Middle frontal gyrus (tissue), 1 donor: ENCODE results near the gene CAST.

Experiments used
- DNase-seq: peaks from one replicate; pipeline ENCODE4 v3.0.0-alpha.2; 2015; ENCODE audit warnings: low spot score; ENCODE audit errors: extremely low spot score

CAST gene

DNA sequence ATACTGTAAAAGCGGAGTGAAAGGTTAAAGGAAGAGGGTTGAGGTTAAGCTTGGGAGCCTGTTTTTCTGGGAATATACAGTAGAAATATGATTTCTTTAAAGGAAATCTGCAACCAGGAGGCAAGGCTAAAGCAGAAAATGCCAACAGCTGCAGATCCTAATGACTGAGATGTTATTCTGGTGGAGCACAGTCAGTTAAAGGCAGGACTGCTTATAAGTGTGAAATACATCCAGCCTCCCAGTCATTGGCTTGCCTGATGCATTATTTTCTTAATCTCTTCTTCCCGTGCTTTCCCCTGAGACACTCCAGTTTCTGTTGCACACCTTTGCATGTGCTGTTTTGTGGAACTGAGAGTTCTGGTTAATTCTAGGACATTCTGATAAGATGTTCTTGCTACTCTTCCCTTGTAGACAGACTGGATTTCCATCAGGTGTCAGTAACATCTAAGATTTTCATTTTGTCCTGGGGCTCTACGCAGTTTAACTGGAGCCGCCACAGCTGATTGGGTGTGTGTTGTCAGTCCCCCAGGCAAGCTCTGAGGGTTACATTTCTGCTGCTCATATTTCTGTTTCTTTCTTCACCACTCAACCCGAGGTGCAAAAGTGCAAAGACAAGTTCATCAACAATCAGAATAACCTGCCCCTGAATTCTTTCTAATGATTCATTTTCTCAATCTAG, 44.4 kb downstream of the CAST start:
- DNase-seq: no peak

DNA sequence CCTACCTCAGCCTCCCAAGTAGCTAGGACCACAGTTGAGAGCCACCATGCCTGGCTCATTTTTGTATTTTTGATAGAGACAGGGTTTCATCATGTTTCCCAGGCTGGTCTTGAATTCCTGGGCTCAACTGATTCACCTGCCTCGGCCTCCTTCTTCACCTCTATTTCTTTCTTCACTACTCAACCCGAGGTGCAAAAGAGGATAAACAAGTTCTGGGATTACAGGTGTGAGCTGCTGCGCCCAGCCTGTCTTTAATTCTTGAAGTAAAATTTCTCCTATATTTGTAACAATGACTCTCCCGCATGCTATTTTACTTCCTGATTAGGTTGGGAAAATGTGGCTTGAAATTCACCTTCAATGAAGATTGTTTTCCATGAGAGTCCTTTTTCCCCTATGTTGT, 46.4 kb downstream of the CAST start:
- no peak for DNase-seq

DNA sequence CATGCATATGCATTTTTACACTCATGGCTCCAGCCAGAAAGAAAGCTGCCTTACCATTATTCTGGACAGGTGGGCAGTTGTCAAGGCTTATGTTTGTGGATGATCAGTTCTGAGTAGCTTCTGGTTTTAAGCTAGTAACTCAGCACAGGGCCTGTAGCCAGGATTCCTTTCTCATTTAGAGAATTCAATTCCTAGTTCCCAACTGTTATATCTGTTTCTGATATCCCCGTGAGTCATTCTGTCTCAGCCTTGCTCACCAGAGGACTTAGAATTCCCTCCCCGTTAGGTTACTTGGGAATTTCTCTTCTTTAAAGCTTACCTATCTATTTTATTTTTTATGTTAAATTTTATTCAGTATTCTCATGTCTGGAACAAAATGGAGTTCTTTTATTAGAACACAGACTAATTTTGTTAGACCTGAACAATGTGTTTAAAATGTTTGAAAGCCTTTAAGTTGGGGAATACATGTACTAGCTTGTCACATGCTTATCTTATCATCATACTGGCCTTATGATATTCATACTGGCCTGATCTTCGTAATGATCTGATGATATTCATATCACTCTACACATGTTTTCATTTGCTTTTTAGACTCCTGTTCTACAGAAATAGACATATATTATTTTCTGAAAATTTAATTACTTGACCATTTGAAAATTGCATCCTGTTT, 47.1 kb downstream of the CAST start:
- DNase-seq: no peak

DNA sequence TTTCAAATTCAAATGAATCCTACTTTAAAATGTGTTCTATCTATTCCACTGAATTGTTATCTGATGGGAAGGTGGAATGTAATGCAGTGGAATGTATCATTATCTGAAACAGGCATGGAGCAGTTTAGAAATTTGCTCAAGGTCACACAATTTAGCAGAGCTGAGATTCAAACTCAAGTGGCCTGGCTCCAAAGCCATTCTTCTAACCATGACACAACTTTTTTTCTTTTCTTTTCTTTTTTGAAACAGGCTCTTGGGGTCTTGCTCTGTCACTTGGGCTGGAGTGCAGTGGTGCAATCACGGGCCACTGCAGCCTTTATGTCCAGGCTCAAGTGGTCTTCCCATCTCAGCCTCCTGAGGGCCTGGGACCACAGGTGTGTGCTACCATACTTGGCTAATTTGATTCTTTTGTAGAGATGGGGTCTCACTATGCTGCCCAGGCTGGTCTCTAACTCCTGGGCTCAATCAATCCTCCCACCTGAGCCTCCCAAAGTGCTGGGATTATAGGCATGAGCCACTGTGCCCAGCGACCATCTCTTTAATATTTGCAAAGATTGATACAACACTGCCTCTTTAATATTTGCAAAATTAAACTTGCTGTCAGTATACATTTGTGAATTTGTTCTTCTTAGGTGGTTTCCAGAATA, 50.0 kb downstream of the CAST start:
- no peak for DNase-seq

DNA sequence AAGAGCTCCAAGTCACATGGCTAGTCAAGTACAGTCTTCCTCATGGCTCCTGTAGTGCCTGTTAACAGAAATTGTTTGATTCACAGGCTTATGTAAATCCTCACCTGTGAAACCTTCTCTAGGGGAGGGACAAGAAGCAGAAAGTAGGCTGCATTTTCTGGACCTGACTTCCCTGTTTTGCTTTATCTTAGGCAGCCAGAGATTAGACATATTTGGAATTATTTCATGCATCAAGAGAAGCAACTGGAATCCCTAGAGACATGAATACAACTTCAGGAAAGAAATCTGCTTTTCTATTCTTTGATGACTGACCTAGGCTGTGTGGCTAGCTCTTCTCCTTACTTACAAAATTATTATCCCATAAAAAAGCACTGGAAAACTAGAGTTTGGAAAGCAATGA, 52.3 kb downstream of the CAST start:
- DNase-seq: no peak

DNA sequence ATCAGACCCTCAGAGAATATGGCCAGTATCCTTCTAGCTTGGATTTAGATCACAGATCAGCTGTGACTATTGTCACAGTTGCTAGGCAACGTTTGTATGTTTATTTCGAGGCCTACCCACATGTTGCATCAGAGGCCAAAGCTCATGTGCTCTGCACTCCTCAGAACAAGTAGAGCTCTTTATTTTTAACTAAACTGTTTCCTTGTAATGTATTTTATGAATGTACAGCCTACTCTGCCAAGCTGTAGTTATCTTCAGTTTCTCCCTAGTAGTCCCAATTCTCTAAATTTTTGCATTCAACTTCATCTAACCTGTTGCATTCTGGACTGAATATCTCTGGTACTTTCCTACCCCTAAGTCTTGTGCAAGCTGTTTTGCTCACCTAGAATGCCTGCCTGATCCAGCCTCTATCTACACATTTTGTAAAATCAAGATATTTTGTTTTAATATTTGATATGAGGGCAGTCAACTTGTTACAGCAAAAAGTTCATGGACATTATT, 52.8 kb downstream of the CAST start:
- no peak for DNase-seq

DNA sequence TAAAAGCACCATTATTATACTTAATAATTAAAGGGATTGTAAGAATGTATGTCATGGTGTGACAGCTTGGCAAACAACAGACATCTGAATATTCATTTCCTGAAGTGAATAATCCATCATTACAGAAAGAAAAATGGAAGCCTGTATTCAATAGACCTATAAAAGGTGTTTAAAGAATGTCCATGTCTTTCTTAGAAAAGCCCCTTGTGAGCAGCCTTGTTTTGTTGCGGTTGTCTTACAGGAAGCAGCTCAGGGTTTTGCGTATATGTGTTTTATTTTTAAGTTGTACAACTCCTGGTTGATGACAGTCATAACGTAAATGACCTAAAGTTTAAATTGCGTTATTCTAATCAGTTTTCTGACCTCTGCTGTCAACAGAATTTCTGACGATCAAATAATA, 53.8 kb downstream of the CAST start:
- DNase-seq: no peak

DNA sequence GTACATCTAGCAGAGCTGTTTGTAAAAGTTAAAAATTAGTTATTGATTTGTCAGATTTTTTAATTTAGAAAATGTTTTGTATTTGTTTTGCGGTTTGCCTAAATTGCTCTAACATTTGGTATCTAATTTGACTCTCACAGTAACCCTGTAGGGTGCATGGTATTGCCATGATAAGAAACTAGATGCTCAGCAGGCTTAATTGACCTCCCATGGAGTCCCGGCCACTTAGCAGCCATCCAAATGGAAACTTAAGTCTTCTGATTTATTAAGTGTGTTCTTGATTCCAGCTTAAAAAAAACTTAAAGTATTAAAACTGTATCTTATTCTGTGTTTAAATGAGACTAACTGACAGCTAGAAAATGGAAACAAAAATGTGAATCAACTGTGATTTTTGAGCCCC, 54.5 kb downstream of the CAST start:
- no peak for DNase-seq

DNA sequence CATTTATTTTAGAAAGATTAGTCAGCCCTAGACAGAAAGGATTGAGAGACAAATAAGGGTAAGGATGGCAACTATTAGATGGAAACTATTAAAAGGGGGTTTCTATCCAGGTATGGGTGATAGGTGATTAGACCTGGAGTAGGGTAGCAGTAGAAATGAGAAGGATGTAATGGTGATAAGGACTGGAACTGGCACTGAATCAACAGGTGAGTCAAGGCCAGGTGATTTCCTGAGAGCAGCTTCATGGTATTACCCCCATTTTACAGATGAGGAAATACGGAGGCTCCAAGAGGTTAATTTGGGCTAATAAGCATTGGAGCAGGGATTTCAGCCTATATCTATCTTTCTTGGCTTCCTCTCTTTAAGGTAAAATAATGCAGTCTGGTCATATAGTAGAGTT, 55.7 kb downstream of the CAST start:
- no peak for DNase-seq

DNA sequence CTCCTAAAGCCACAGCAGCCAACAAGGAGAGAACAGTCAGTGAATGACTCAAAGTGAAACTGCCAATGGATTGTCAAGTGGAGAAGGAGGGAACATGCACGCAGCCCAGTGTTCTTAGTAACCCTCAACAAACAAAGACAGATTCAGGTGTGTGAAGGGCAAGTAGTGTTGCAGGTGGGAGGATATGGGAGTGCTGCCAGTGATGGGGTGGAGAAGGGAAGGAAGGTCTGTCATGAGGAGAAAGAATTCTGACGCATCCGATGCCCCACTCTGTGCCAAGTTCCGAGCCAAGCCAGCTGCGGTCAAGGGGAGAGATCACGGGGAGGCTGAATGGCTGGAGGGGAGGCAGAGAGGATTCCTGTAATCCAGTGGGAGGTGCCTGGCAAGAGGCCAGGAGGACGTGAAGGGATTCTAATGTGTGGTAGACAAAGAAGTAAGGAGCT, 56.5 kb downstream of the CAST start:
- no peak for DNase-seq

DNA sequence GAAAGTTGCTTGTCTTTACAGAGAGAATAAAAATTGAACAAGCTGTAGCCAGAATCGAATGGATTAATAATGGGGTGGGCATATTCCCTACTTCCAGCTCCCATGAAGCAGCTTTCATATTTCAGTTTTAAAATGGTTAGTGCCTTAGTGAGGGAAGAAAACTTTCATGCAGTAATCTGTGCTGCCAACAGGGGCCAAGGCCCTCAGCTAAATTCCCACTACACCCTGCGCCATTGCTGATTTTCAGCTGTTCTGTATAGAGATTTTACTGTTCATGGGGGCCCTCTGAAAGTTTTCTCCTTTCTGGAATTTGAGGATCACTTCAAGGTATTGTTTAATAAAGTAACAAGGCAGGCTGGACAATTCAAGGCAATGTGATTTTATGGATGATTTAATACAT, 58.2 kb downstream of the CAST start:
- DNase-seq: no peak

DNA sequence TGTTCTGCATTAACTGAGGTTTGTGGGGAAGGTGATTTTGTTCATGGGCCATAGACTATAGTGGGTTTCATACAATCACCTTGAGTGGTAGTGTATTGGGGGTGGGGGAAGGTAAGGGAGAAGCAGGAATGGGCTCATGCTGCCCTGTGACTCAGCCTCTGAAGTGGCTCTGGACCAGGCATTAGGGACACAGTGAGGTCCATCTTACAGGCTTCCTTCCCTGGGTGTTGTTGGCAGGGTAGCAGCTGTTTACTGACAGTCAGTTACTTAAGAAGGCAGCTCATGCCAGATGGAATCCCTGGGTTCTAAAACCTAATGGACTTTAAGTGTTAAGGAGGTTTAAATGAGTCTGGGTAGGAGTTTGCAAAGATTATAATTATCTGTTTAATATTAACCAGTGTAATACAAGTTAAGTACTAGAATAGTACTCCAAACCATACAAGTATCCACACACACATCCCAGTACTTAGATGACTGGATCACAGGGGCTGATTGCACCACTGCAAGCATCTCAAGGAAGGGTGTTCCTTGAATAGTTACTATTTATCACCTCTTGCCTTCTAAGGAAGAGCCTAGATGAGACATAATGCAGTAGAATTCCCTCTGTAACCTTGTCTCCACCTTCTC, 59.3 kb downstream of the CAST start:
- DNase-seq: no peak

DNA sequence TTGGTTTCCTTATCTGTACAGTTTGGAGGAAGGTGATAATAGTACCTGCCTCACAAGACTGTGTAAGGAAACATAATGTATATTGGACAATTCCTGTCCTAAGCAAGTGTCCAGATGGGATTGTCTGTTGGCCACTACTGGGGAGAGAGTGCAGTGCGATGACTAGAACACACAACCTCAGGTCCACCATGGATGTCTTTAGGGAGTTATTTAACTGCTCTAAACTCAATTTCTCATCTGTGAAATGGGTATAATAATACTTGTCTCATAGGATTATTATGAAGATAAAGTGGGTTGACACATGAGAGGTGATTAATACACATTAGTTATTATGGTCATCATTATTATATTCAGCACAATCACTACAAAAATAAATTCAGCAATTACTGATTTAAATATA, 63.1 kb downstream of the CAST start:
- DNase-seq: no peak

DNA sequence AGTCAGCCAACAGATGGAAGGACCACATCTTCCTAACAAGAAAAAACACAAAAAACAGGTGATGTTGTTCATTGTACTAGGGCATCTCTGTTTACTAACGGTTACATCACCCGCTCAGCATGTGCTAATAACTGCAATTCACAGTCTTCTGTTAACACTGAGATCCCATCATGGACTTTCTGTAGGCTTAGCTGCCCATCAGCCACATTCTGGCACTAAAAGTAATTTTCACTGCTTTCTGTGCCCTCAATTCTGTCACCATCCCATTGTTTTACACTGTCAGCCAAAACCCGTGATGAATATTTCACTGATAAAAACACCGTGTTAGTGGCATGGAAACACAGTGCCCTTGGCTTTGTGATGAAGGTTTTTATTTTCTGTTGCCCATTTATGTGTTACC, 64.6 kb downstream of the CAST start:
- no peak for DNase-seq

DNA sequence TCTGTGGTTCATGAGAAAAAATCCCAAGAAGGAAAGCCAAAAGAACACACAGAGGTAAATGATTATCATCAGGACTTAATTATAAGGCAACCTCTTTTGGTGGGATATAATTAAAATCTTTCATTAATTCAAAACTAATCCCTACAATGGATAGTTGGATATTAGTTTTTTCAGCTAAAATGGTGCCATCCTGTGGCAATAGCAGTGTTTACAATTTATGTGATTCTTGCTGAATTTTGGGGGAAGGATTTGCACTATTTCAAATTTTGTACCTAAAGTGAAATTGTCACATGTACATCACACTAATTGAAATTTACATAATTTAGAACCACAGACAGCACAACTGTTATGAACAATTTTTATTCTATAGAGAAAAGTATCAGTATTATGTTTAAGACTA, 67.0 kb downstream of the CAST start:
- no peak for DNase-seq

DNA sequence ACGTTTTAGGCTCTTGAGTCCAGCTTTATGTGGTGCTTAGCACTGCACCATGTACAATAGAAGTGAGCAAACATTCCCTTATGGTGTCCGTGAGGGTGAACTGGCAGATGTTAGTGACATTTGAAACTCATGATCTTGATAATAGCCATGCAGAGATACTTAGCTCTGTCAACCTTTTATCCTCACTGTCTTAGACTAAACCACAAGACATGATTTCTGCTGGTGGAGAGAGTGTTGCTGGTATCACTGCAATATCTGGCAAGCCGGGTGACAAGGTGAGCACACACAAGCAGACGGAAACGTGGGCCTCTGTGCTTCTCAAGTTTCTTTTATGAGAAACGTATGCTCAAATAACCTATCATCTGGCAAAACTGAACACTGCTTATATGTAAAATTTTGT, 68.4 kb downstream of the CAST start:
- DNase-seq: no peak

DNA sequence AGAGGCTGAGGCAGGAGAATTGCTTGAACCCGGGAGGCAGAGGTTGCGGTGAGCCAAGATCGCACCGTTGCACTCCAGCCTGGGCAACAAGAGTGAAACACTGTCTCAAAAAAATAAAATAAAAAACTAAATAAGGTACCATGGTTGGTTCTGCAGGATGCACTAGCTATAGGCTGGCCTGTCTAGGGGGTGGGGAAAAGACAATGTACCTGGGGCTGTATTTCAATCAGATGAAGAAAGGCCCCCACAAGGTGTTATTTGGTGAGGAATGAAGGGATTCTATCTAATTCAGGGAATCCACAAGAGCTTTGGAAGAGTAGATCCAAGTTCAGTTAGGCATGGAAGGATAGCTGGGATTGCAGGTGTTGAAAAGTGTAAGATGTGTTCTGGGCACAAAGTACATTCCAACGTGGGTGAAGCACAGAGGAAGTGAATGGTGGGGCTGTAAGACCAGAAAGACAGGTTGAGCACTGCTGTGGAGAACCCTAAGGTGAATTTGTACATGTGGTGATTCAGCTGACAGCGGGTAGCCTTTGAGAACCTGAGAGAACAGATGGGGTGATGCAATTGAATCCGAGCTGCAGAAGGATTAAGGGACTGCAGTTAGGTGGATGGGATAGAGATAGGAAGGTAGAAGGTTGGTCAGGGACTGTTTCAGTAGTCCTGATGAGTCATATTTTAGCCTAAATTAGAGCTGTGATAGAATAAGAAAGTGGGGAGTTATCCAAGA, 71.8 kb downstream of the CAST start:
- DNase-seq: no peak

DNA sequence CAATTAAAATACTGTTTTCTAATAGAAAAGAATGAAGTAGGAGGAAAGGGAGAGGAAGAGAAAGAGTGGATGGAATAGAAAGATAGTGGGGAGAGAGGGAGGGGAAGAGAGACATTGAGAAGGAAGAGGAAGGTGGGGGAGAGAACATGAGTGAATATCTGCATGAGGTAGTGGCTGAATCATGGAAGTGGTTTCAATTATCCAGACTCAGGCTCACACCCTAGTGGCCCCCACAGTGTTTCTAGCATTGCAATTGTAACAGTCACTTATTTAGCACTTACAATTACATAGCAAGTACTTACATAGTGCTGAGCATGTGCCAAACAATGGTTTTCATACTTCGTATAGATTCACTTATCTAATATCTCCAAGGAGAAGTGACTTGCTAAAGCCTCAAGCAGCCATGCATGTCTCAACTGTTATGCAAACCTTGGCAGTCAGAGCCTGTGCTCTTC, 72.7 kb downstream of the CAST start:
- no peak for DNase-seq

DNA sequence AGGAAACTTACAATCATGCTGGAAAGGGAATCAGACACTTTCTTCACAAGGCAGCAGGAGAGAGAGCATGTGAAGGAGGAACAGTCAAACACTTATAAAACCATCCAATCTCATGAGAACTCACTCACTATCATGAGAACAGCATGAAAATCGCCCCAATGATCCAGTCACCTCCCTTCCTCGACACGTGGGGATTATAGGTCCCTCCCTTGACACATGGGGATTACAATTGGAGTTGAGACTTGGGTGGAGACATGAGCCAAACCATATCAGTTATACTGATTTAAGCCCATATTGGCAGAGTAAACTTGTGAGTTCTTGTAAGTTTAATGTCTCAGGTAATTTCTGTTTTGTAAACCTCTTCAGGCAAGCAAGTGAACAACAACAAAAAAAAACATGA, 74.8 kb downstream of the CAST start:
- DNase-seq: no peak

DNA sequence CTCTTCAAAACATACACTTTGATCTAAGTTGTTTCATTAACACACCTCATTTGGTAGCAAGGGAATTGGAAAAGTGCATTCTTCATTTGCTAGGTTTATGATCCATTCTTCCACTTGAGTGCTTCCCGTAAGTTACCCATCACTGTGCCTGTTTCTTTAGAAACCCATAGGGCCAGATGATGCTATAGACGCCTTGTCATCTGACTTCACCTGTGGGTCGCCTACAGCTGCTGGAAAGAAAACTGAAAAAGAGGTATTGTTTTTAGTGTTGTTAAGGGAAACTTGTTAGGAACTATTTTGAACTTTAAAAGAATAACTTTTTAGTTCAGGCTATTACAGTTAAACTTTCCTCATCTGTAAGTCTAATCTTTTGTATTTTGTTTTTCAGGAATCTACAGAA, 78.9 kb downstream of the CAST start:
- DNase-seq: no peak

DNA sequence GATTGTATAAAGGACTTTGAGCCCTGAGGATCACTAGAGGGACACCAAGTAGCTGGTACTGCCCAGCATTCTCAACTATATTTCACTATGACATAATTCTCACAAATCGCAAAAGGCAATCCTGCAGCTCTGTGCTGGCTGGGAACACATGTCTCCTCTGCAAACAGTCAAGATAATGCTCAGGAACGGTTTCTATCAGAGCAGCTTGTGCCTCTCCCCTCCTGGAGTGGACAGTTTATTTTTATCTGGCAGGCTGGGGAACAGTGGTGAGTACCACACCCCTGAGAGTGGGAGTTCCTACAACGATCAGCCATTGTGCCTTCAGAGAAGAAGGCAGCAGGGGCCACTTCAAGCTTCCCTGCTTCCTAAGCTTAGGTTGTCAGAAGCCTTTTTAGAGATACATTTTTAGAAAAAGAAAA, 79.7 kb downstream of the CAST start:
- no peak for DNase-seq
